NCI-H1694 treated with DMSO at 0.1 percent for 48 hours (cell line): Measurements from ENCODE around the gene PCBP3.
"Not testable (repeated sequence)": the region's sequence is repeated elsewhere in the genome, so short reads cannot be mapped to it uniquely, and the experiment has no call there.

ENCODE experiments used
- DNase-seq: peaks from one replicate; lab custom pipeline; 2025; lab: John Stamatoyannopoulos, UW

The PCBP3 gene

DNA sequence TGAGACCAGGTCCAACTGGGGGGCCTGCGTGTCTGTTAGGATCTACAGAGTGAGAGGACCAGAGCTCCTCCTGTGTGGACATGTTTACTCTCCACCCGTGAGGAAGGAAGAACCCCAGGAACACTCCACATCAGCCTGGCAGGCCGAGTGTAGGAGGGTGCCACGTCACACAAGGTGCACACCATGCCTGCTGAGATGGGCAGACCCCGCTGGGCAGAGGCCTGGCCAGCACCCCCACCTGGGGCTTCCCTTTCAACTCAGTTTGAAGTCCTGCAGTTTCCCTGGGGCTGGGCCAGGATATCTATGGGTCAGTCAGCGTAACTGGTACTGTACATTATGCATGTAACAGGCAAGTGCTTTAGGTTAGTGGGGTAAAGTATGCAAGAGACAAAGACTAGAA is 30.1 kb upstream of the PCBP3 start:
- no peak for DNase-seq

GRCh38 chr21:45613881-45614280 is 29.6 kb upstream of the PCBP3 start:
- no peak for DNase-seq

DNA sequence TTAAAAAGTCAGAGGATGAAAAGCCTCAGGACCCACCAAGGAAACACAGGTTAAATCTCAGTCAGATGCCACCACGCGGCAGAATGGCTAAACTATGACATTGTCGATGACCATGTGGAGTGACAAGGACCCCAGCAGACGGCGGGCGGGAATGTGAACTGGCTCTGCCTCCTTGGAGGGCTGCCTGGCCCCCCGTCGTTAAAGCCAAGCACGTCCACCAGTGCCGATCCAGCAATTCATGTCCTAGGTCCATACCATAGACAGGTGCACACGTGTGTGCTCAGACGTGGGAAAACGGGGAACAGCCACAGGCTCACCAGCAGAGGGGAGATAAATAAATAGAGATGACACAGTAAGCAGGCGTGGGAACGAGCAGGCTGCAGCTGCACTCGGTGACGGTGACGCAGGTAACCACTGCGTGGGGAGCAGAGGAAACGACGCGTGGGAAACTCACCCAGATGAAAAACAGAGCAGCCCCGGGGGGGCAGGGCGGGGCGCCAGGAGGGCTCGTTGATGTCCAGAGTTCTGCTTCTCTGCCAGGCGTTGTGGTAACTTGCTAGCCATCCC is 28.3 kb upstream of the PCBP3 start:
- DNase-seq = no peak

DNA sequence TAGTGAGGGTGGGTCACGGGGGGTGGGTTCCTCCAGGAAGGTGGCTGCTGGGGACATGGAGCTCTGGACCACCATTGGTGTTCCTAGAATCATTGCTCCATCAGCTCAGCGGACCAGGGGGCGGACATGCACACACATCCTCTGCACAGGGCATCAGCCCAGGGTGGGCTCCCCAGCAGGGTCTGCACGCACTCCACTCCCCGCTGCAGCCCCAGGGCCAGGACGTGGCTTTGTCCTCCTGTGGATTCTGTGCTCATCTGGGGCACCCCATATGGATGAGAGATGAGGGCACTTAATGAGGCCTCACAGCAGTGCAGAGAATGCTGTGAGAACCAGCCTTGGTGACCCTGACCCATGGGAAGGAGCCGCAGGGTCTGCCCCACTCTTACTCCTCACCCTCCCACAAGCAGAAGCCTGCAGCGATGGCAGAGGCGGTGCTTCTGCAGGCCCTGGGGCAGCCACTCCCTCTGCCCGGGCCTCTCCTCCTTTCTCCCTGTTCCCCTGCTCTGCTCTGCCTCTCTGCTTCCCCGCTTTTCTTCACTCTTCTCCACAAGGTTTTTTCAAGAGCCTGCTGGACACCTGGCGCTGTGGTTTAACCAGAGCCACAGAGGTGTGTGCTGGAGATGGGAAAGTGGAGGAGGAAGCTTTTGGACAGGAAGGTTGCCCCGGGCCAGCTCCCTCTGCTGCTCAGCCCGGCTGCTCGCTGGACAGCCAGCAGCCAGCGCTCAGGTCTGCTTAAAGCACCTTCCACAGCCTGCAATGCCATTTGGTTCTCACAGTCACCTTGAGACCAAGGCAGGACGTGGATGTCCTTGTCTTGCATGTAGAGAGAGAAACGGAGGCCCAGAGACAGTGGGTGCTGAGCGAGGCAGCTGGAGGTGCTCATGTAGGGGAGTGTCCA is 26.3 kb upstream of the PCBP3 start:
- DNase-seq = no peak

DNA sequence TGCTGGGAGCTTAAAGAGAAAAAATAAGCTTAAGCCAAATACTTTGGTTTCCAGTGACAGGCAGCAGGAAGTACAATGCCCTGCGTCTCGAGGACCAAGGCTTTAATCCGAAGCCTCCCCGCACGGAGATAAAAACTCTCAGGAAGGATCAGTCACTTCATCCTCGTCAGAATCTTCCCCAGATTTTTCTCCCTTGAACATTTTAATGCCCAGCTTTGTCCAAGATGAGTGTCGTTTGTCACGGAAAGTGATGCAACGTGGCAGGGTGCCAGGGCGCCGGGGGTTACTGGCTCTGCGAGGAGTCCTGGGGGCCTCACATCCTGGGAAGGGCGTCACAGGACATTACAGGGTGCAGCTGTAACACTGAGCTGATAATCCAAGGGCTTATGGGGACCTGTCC is 25.2 kb upstream of the PCBP3 start:
- DNase-seq = no peak

DNA sequence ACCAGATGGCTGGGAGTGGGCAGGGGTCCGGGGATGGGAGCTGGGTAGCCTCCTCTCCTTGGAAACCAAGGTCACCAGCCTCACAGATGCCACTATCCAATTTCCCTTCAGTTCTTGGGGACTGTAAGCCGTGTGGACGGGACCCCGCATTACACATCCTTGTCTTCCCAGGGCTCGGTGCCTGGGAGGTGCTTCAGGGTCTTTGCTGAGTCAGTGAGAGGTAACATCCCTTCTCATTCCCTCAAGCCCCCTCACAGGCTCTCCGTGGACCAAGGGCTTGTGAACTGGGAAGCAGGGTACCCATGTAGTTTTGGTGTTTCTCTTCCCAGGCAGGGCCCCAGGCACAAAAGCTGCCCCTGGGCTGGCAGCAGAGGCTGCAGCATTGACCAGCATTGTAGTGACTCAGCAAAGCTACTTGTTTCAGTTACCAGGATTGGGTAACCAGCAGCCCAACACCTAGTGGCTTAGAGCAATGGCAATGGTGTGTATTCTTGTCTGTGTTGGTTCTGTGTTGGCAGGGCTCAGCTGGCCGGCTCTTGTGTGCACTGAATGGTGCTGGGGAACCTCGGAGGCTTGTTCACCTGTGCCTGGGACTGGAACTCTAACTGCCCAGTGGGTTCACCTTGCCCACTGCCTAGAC is 24.6 kb upstream of the PCBP3 start:
- DNase-seq = no peak

GRCh38 chr21:45620201-45620923 is 23.2 kb upstream of the PCBP3 start:
- DNase-seq = no peak

DNA sequence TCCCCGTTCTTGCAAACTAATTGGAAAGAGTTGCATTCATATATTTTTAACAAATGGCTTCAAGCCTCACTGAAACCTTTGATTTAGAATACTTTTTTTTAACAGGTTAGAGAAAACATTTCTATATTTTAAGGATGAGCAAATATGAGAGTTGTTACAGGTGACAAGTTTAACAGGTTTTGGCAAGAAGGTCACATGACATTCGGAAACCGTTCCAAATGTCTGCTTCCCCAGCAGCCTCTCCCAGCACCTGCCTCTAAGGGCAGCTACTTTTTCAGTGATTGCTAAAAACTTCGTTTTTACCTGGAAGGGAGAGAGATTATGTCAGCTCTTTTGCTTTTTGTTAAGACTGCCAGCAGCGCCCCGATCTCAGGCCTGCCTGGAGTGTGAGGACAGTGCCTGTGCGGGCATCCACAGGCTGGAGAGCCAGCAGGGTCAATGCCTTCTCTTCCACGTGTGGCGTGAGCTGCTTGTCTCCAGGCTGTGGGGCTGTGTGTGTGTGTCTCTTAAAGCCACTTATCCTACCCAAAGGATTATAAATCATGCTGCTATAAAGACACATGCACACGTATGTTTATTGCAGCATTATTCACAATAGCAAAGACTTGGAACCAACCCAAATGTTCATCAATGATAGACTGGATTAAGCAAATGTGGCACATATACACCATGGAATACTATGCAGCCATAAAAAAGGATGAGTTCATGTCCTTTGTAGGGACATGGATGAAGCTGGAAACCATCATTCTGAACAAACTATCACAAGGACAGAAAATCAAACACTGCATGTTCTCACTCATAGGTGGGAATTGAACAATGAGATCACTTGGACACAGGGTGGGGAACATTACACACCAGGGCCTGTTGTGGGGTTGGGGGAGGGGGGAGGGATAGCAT is 21.8 kb upstream of the PCBP3 start:
- DNase-seq = not testable (repeated sequence)

DNA sequence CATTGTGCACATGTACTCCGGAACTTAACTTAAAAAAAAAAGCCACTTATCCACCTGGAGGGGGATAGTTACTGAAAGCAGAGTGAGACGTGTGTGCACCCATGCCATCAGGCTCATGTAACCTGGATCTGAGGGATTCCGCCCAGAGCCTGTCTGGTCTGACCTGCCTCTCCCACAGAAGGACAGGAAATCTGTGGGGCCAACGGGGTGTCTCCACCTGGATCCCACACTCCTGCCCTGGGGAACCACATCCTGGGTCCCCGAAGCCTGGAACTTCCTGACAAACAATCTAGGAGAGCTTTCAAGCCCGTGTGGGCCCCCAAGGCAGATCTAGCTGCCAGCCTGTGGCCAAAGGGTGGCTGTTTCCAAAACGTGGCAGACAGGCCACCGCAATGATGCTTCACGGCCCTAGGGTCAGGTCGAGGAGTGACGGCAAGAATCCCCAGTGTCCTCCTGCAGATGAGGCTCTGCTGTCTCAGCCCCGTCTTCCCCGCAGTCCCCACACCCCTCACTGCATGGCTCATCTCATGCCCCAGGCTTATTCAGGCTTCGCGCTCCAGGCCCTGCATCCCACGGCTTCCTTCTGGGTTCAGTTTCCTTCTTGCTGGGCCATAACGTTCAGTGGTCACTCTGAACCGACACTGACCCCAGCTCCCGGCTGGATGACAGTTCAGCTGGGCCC is 21.0 kb upstream of the PCBP3 start:
- no peak for DNase-seq

DNA sequence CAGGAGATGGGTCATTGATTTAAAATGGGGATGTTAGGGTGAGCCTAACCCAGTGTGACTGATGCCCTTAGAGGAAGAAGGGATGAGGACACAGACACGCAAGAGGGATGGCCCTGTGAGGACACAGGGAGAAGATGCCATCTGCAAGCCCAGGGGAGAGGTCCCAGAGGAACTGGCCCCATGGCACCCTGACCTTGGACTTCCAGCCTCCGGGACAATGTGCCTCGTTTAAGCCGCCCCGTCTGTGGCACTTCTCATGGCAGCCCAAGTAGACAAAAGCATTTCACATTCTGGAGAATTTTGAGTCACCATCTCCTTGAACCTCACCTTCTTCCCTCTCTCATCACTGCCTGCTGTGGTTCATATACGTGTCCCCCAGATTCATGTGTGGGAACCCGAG is 20.1 kb upstream of the PCBP3 start:
- no peak for DNase-seq

DNA sequence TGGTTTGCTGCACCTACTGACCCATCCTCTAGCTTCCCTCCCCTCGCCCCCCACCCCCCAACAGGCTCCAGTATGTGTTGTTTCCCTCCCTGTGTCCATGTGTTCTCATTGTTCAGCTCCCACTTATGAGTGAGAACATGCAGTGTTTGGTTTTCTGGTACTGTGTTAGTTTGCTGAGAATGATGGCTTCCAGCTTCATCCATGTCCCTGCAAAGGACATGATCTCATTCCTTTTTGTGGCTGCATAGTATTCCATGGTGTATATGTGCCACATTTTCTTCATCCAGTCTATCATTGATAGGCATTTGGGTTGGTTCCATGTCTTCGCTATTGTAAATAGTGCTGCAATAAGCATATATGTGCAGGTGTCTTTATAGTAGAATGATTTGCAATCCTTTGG is 17.4 kb upstream of the PCBP3 start:
- not testable (repeated sequence) for DNase-seq

DNA sequence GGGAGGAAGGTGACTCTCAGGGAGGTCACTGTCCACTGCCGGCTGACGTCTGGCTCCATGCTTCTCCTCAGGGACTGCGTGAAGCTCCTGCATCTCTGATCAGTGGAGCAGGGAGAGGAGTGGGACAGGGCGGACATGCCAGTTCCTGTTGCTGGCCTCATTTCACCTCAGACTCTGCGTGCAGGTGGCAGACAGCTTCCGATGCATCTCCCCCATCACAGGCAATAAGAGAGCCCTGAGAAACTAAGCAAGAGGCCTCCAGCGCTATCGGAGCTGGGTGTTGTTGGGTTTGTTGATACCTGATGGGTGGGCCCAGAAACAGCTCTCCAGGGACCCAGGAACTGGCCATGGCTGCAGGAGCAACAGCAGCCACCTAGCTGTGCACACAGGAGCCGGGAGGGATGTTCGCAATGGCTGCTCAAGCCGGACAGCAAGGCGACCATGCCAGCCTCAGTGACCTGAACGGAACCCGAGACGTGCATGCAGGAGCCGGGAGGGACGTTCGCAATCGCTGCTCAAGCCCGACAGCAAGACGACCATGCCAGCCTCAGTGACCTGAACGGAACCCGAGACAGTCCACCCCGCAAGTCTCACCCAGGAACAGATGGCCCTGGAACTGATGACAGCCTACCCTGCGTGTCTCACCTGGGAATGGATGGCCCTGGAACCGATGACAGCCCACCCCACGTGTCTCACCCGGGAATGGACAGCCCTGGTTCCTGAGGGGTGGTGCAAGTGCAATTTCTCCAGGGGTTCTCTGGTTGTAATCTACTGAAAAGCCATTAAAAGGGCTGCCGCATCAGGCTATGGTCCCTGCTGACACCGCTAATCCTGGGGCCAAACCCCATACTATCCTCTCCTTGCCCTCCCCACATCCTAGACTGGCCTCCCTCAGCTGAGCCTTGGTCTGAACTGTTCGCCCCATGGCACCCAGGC is 14.2 kb upstream of the PCBP3 start:
- no peak for DNase-seq

DNA sequence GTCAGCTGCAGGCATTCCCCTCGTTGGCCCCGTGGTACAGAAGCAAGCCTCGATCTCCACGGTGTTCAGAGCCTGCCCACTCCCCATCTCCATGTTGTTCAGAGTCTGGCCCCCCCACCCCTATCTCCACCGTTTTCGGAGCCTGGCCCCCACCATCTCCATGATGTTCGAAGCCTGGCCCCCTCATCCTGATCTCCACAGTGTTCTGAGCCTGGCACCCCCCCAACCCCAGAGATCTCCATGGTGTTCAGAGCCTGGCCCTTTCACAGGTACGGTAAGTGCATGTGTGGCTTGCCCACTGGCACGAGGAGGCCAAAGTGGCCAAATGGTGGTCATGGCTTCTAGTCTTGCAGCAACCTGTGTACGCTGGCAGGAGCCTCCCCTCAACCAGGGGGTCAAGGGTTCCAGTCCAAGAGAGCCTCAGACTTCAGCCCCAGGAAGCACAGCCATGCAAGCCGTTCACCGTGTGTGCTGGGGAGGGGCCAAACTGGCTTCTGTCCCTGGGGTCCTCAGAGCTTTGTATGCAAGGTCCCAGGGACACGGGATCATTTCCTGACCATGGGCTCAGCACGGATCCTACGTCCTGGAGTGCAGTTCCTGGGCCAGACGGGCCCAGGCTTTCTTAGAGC is 13.3 kb upstream of the PCBP3 start:
- no peak for DNase-seq

GRCh38 chr21:45630876-45631275 is 12.6 kb upstream of the PCBP3 start:
- no peak for DNase-seq

GRCh38 chr21:45631540-45631939 is 12.0 kb upstream of the PCBP3 start:
- no peak for DNase-seq

GRCh38 chr21:45632160-45632559 is 11.4 kb upstream of the PCBP3 start:
- no peak for DNase-seq

GRCh38 chr21:45632637-45633251 is 10.8 kb upstream of the PCBP3 start:
- DNase-seq = no peak

- DNase-seq = no peak
Measured at GRCh38 chr21:45634511-45635183, 8.9 kb upstream of the PCBP3 start.
